Hypothalamus (tissue), 51 donors: Measurements from ENCODE around the gene TSPEAR.
"Not testable (repeated sequence)": the region's sequence is repeated elsewhere in the genome, so short reads cannot be mapped to it uniquely, and the experiment has no call there.

Source experiments
- DNase-seq, 51 donors: peaks; one replicate each; lab custom pipeline; 2025; lab: John Stamatoyannopoulos, UW

The TSPEAR gene

GRCh38 chr21:44704636-44705001 is 6.8 kb downstream of the TSPEAR start:
- no peak for DNase-seq

GRCh38 chr21:44703731-44704635 is 7.4 kb downstream of the TSPEAR start:
- DNase-seq, result no peak

- DNase-seq, result no peak
Observed at GRCh38 chr21:44702973-44703730, 8.2 kb downstream of the TSPEAR start.

- no peak for DNase-seq
Observed at GRCh38 chr21:44702111-44702972, 9.0 kb downstream of the TSPEAR start.

- no peak for DNase-seq
Observed at GRCh38 chr21:44701541-44701940, 9.8 kb downstream of the TSPEAR start.

GRCh38 chr21:44701023-44701400 is 10.4 kb downstream of the TSPEAR start:
- no peak for DNase-seq

GRCh38 chr21:44700101-44701022 is 11.0 kb downstream of the TSPEAR start:
- DNase-seq, result no peak

- no peak for DNase-seq
Observed at GRCh38 chr21:44699502-44700001, 11.8 kb downstream of the TSPEAR start.

- DNase-seq, result no peak
Observed at GRCh38 chr21:44697811-44698734, 13.3 kb downstream of the TSPEAR start.

- DNase-seq, result not testable (repeated sequence)
Observed at GRCh38 chr21:44697172-44697810, 14.1 kb downstream of the TSPEAR start, which contains the start of gene KRTAP10-12. Gene KRTAP10-12, plus strand, starts transcription at chr21:44697172. Its CDS starts 30 bp downstream, at chr21:44697202.

- no peak for DNase-seq
Observed at GRCh38 chr21:44696572-44696971, 14.8 kb downstream of the TSPEAR start.

- no peak for DNase-seq
Observed at GRCh38 chr21:44695641-44696040, 15.7 kb downstream of the TSPEAR start.

GRCh38 chr21:44695184-44695583 is 16.2 kb downstream of the TSPEAR start:
- no peak for DNase-seq

GRCh38 chr21:44694776-44695175 is 16.6 kb downstream of the TSPEAR start:
- DNase-seq, result no peak

- no peak for DNase-seq
Observed at GRCh38 chr21:44692798-44693512, 18.4 kb downstream of the TSPEAR start.

- DNase-seq, result no peak
Observed at GRCh38 chr21:44691686-44692085, 19.7 kb downstream of the TSPEAR start.

- DNase-seq, result not testable (repeated sequence)
Observed at GRCh38 chr21:44689740-44690139, 21.6 kb downstream of the TSPEAR start.
